Testis (tissue), 2 donors: ENCODE measurements around the gene RLBP1.

Source experiments
- POLR2A ChIP-seq: fragments of 450-650 bp; IDR thresholded peaks from one replicate; pipeline ENCODE4 v1.6.1; 2017; ENCODE audit warnings: antibody characterized with exemption, mild to moderate bottlenecking, moderate library complexity
- TF ChIP-seq, protein P1 (sequence below), 3 experiments: fragments of 450-650 bp in 2 of 3; fragments of 200-600 bp in 1 of 3; sonication (generic) in 1 of 3; IDR thresholded peaks; one replicate each; pipeline ENCODE4 v1.5.1; 2016 to 2019; ENCODE audit warnings: antibody characterized with exemption in 3 of 3, mild to moderate bottlenecking in 2 of 3, moderate library complexity in 1 of 3

GRCh38 chr15:89196241-89196640 lies 25.1 kb downstream of the RLBP1 start:
- TF ChIP-seq, protein P1, sequence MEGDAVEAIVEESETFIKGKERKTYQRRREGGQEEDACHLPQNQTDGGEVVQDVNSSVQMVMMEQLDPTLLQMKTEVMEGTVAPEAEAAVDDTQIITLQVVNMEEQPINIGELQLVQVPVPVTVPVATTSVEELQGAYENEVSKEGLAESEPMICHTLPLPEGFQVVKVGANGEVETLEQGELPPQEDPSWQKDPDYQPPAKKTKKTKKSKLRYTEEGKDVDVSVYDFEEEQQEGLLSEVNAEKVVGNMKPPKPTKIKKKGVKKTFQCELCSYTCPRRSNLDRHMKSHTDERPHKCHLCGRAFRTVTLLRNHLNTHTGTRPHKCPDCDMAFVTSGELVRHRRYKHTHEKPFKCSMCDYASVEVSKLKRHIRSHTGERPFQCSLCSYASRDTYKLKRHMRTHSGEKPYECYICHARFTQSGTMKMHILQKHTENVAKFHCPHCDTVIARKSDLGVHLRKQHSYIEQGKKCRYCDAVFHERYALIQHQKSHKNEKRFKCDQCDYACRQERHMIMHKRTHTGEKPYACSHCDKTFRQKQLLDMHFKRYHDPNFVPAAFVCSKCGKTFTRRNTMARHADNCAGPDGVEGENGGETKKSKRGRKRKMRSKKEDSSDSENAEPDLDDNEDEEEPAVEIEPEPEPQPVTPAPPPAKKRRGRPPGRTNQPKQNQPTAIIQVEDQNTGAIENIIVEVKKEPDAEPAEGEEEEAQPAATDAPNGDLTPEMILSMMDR (IDR thresholded peaks at IDR 0.05): no peak
- no peak for TF ChIP-seq POLR2A
